NCI-H1436 treated with DMSO at 0.1 percent for 48 hours (cell line): Measurements from ENCODE around the gene ANKLE2.

Experiments used
- DNase-seq: peaks from one replicate; lab custom pipeline; 2025; lab: John Stamatoyannopoulos, UW

The ANKLE2 gene

GRCh38 chr12:132687211-132688164, 74.1 kb downstream of the ANKLE2 start, which contains the start of the genes POLE and PXMP2:
POLE (minus strand) TSS chr12:132687342; CDS start chr12:132687315, 27 bp downstream.
PXMP2 (plus strand) TSS chr12:132687587; CDS start chr12:132687671, 84 bp downstream.
- DNase-seq = peak; percentile 74

- no peak for DNase-seq
These were observed 74.8 kb downstream of the ANKLE2 start for GRCh38 chr12:132686825-132687210.

- no peak for DNase-seq
These were observed 76.2 kb downstream of the ANKLE2 start for GRCh38 chr12:132685400-132685799.

GRCh38 chr12:132677492-132677891, 84.1 kb downstream of the ANKLE2 start:
- no peak for DNase-seq

GRCh38 chr12:132675757-132676432, 85.7 kb downstream of the ANKLE2 start:
- no peak for DNase-seq
